Measurements from ENCODE around the gene CTIF.
A peak's percentile ranks its signal among the peaks of the same experiment; 100 is the strongest.

CTIF gene

DNA sequence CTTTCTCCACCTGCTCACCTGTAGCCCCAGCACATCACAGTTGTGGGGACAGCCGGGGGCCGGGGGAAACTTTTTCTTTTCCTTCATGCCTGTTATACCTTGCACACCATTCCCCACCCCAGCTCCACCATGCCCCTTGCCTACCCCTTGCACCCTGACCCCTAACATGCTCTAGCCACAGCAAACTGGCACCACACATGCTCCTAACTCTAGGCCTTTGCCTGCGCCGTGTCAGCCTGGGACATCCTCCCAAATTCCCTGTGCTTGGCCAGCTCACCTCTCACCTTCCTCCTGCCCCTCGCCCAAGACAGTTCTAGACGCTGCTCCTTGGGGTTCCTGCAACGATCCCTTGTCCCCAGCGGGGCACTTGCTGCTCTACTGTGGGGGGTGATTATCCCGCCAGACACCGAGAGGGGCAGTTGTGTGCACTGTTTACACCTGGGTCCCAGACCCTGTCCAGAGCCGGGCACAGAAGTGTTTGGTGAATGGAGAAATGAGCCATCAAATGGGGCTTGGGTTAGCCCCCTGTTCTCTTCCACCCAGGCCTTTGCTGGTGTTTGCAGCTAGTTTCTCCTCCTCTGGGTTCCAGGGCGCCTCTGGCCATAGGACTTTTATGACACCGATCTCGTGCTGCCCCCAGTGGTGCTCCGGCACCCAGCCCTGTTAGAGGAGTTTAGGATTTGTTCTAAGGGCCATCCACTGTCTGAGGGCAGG, 129.8 kb downstream of the CTIF start:
- no peak for DNase-seq

DNA sequence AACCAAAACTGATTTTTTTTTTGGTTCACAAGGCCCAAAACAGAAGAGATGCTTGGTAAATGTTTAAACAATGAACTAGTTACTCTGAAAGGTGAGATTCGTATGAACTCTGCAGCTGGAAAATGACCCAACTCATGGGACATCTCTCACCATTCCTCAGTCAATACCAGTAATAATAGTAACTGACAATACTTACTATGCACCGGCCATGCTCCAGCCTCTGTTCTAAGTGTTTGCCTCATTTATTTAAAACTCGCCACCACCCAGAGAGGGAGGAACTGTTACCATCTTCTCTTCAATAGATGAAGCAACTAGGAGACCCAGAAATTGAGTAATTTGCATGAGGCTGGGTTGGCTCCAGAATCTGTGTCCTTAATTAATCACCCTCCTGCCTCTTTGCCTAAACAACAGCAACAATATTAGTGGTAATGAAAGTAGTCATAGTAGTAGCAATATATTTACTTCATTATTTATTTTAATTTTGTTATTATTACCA, 130.4 kb downstream of the CTIF start:
- no peak for DNase-seq

DNA sequence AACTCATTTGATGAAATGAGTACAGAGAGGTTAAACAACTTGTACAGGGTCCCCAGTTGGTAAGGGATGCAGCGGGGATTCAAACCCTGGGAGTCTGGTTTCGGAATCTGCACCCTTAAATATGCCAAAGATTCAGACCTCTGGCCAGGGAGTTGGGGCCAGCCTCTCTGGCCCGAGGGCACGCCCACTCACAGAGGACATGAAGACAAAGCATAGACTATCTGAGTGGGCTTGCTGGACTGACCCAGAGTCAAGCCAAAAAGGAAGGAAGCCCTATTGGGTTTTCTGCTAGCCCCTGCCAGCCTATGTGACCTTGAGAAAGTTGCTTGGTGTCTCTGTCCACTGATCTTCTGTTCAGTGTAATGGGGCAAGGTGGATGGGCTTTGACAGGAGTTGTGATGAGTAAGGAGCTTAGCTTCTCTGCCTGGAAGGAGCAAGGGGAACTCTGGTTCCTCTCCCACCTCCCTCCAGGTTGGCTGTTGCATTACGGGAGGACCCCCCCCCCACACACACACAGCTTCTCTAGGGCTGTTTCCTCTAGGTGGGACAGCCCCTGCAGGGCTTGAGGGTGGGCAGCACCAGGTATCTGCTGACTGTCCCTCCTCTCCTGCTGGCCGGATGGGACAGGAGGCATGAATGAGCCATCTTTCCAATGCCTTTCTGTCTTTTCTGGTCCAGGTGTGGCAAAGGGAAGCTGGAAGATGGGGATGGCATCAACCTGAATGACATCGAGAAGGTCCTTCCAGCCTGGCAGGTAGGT, 131.3 kb downstream of the CTIF start:
- DNase-seq = no peak

DNA sequence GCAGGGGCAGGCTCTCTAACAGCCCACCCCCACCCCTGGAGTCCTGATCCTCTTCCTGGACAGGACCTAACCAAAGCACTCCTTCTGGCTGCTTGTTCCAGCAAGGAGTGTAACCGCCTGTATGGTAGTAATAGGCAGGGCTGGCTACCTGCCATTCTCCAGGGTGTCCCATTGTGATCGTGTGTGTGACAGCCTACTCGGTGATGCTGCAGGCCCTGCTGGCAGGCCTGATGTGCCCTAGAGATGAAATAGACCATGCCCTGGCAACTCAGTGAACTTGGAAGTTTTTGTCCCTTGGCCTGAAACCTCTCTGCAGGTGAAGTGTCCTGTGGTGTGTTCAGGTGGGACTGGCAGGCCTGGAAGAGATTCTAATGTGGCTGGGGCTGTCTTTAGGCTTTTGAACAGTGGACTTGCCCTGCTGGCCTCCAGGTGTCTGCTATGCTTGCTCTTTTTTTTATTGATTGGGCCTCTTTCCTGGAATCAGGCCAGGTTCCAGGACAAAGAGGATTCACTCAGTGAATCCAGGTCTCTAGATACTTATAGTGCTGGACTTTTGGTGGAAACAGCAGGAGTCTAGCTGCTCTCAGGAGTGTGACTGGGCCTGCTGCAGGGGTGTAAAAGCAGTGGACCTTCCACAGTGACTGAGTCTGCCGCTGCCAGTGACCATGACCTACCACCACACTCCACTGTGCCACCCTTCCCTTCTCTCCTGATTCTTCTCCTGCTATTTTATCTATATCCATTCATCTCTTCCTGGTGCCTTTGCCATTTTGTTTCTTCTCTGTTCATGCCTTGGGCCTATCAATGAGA, 132.1 kb downstream of the CTIF start:
- no peak for DNase-seq

DNA sequence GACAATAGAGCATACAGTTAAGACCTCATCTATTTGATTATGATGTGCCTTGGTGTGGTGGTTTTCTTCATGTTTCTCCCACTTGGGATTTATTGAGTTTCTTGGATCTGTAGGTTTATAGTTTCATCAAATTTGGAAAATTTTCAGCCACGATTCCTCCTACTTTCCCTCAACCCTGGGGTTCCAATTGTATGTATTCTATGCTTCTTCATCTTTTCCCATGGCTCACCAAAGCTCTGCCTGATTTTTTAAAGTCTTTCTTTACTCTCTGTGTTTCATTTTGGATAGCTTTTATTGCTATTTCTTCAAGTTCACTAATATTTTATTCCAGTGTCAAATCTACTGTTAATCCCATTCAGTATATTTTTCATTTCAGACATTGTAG, 132.7 kb downstream of the CTIF start:
- no peak for DNase-seq

DNA sequence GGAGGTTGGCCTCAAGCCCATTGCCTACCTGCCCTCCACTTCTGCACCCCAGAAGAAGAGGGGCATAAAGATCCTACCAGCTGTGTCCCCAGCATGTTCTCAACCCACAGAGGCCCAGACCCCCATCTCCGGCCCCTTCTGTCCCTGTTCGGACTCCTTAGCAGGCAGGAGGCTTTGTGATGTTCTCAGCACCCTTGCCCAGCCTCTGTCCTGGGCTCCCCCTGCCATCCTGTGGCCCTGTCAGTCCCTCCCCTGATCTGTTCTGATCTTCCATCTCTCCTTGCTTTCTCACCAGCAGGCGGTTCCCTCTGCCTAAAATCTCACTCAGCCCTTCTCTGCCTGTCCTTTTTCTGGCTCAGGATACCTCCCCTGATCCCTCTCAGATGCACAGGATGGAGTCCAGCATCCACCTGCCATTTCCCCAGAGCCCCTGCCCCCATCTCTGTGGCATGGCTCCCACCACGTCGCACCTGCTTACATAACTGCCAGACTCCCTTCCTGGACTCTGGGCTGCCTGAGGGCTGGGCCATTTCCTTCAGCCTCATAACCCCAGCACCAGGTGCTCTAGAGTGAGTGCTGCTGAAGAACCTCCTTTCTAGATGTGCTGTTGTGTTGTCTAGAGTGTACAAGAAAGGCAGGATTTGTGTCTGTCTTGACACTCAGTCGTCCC, 134.0 kb downstream of the CTIF start:
- no peak for DNase-seq

DNA sequence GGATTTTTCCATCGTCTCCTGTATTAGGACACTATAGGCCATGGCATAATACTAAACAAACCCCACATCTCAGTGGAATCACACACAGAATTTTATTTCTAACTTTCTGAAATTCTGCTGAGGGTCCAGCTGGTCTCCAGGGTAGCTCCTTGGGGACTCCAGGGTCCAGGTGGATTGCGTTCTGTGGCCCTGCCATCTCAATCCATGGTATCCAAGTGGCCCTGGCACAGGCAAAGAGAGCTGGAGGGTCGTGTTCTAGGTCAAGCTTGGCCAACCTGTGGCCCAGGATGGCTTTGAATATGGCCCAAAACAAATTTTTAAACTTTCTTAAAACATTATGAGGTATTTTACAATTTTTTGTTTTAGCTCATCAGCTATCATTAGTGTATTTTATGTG, 134.6 kb downstream of the CTIF start:
- DNase-seq = no peak

DNA sequence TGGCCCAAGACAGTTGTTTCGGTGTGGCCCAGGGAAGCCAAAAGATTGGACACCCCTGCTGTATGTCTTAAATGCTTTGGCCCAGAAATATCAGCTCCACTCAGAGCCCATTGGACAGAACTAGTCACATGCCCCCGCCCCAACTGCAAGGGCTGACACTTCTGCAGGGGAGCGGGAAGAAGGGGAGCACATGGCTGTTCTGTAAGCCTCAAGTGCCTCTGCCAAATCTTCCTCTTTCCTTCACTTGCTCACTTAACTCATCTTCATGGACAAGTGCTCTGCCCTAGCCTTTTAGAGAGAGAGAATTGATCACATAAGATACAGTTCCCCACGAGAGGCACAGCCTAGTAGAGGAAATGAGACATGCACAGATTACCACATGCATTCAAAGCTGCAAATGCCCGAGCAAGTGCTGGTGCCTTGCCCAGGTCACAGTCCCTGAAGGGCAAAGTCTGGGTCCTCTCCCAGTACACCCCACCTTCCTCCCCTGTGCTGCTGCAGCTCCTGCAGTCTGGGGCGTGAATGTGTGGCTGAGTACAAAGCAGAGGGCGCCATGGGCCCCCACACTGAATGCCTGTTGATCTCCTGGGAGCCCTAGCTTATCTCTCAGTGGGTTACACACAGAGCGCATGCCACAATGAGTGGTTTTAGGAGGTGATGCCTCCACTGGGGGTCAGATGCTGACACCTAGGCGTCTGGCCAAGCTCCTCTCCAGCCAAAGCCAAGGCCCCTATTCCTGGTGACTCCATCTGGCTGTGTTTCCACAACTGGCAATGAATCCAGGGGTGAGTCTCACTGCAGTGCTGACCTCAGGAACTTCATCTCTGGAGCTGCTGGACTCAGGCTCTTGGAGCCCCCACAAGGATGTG, 135.3 kb downstream of the CTIF start:
- DNase-seq = no peak

DNA sequence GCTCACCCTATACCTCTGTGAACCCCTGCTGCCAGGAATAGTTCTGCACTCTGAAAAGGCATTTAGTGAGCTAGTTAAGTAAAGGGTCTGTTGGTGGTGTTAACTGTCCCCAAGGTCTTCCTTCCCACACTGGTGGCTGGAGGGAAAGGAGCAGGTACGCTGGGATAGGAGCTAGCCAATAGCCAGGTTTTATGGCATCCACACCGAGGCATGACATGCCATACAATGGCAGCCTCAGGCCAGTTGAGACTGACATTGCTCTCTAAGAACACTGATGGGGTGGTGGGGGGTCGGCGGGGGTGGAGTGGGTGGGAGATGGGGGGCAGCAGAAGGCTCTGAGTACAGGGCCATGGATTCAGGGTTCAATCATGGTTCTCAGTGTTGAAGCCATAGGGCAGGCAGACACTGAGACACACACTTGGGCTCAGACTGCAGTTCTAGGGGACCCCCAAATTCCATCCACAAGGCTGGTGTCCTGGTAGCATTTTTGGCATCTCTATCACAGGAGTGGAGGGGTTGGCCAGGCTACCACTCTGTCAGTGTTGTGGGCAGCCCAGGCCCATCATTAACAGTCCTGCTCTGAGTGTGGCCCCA, 136.0 kb downstream of the CTIF start:
- DNase-seq = no peak

DNA sequence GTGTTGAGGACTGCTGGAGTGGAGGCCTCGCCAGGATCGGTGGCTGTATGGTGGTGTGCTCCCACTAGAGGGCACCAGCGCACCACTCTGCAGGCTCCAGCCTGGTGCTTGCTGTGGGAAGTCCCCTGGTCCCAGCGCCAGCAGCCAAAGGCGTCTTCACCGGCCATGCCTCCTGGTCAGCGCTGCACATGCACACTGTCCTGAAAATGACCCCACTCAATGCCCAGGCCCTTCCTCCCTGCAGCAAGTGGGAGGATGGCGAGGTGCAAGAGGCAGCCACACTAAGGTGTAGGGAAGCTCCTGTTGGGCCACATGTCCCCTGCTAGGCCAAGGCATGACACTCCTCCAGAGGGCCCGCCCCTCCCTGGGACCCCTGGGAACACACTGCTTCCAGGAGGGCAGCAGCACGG, 136.5 kb downstream of the CTIF start:
- DNase-seq = peak; percentile 60 to 77 (median 69)

DNA sequence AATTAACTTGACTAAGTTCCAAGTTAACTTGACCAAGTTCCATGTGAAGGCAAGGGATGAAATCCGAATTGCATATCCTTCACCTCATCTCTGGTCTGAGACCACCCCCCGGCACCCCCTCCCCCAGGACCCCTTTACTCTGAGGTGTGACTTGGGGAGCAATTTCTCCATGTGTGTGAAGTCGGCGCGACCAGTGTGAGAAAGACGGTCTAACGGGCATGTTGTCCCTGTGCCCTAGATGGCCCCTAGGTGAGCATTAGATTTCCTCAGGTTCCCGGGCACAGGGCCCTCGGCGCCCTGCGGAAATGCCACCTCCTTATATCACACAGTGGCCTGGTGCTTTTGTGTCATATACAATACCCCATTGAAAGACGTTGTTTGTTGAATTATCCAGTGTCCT, 137.1 kb downstream of the CTIF start:
- DNase-seq = no peak

DNA sequence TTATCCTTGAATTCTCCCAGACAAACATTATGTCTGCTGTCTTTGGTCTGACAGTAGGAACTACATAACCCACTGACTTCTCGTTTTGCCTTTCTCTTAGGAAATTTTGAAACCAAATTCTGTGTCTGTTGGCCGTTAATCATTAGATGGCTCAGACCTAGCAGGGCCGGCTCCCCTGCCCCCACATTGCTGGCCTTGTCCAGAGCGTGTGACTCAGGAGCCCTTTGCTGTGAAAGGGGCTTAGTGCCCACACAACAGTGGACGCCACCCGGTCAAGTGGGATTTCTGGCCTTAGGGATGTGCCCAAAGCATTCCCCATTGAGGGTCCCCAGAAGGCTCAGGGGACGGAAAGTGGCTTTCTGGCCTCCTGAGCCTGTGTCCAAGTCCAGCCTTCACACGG, 137.5 kb downstream of the CTIF start:
- DNase-seq = no peak

DNA sequence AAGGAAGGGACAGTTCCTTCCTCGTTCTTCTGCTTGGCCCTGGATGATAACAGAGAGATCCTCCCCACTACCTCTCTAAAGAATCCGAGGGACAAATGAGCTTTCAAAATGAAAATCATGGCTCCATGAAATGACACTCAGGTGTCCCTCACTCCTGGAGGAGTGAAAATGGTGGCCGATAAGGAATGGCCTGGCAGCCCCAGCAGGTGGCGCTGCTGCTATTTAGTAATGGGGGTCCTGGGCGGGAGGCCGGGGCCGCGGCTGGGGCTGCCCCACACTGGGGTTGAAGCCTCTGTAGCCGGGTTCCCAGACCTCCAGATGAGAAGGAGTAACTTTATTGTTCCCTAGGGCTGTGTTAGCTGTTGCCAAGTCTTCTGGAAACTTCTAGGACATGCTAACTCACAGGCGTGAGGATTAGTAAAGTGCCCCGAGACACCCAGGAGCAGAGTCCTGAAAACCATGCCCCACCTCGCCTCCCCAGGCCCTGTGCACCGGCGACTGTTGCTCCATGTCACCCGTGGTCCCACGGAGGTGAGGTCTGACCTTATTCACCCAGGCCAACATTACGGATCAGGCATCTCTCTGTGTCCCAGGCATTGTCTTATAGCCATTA, 138.0 kb downstream of the CTIF start:
- DNase-seq = peak in 4 of 5 donors; percentile 43 to 54 (median 46)

DNA sequence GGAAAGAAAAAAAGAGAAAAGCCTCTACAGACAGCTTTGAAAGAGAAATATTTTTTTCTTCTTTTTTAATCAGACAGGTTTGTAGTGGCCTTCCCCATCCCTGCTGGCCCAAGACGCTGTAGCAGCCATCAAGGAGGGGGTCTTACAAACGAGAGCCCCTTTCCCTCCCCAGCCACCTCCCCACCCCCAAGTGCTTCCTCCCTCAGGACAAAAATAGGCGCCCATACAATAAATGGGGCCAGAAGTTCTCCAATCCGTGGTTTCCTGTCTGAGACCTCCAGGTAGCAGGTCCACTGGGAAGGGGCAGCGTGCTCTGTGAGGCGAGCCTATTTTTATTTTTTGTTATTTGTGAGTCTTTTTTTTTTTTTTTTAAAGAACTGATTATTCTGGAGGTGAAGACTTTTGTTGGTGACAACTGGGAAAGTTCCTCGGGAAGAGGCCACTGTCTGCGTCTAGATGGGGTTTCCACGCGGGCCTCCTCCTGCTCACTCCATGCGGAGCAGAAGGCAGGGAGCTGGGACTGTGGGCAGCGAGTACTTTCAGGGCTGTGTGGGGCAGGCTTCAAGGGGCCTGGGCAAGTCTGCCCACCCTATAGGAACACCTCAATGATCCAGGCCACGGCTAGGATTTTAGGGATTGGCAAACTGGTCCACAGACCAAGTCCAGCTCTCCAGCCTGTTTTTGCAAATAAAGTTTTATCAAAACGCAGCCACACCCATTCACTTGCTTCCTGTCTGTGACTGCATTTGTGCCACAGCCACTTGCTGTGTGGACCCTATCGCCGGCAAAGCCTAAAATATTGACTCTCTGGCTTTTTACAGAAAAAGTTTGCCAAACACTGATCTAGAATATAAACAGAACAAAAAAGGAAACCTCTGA, 139.6 kb downstream of the CTIF start:
- DNase-seq = no peak

DNA sequence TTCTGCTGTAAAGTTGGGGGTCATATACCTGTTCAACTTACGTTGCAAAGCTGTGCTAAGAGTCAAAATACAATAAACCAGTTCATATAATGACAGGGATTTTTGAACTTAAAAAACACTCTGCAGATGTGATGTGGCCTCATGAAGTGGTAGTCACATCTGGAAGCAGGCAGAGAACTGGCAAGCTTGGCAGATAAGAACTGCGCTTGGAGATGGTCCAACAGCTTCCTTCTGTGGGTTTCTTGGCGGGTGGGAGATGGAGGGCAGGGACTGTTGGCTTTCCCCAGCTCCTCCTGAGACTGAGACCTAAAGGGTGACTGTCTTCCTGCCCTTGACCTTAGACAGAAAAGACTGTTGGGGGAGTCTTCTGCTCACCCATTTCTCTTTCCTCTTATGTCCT, 140.4 kb downstream of the CTIF start:
- DNase-seq = no peak

DNA sequence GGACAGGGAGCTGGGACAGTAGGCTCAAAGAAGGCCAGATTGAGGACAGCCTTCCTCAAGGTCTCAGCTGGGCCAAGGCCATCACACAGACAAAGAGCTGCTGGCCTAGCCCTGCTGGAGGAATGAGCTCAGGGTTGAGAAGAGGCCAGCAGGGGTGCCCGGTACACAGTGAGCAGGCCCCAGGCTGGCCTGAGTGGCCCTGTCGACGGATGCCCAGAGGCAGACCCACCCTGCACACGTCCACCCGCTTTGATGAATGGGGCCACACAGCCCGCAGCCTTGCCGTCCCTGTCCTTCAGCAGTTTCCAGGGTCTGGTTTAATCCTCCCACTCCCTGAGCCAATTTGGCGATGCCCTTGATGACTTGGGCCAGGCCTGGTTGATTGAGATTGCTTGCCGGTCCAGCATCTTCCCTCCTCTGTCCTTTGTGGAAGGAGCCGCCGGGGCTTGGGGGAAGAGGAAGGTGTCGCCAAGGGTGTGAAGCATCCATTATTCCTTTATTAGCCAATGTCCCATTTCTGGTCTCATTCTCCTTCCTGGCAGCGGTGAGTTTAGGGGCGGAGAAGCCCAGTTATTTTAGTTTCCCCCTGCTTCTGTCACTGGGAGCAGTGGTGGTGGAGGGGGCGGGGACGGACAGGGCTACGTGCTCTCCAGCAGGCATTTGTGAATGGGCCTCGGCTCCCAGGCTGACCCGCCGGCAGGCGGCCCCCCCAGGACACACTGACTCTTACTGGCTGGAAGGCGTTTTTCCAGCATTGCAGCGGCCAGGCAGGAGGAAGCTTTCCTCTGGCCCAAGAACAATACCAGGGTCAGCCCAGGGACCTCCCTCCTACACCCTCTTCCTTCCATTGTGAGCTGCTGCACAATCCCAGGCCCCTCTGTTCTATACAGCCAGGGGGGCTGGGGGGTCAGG, 141.8 kb downstream of the CTIF start:
- no peak for DNase-seq

DNA sequence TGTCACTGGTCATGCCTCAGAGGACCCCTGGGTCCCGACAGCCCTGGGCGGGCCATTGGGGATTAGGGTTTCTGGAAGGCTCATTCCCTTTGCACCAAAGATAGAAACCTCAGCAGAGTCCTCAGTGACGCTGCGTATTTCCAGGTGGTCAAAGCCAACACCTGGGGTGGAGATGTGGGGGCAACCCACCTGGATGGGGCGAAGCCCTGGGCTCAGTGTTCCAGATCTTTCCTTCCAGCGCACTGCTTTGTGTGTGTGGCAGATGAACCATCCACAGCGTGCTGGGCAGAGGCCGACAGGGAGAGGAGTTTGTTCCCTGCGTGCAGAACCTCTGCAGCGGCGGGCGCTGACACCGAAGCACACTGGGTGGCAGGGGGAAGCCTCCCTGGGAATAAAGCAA, 143.9 kb downstream of the CTIF start:
- DNase-seq = no peak

DNA sequence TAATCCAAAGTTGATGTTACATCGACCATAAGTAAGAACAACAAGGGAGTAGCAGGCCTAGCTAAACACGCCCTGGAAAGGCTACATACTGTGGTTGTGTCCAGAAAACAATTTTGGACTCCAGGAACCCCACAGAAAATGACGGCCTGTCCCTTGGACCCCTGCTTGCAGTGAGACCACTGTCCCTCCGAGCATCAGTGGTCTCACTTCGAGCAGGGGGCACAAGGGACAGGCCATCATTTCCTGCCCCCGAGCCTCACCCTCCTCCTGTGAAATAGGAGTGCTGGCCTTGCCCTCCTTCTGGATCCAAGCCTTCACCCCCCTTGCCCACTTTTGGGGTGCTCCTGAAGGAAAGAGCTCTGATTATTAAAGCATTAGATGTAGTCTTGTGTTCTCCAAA, 144.4 kb downstream of the CTIF start:
- DNase-seq = no peak

DNA sequence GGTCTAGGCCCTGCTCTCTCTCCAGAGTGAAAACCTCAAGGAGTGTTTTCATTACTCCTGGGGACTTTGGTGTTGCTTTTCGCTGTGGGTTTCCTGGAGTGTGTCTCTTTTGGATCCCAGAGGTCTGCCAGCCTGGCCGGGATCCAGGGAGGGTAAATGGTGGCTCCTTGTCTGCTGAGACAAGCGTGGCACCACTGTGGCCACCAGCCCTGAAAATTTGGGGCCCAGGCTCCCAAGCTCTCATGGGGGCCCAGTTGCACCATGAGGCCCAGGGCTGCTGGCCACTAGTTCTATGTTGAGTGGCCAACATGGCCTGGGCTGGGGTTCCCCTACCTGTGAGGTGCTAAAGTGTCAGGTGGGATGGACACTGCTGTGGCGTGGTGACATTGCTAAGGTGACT, 144.8 kb downstream of the CTIF start:
- no peak for DNase-seq
